NCI-H82 treated with DMSO at 0.1 percent for 48 hours (cell line): ENCODE data around the gene IFT172.

Experiments
- DNase-seq: peaks from one replicate; lab custom pipeline; 2025; ENCODE audit not compliant: unreplicated experiment; lab: John Stamatoyannopoulos, UW

Gene IFT172

GRCh38 chr2:27494944-27495554, 5.5 kb upstream of the IFT172 start, which contains the start of gene FNDC4:
Gene FNDC4 (minus strand): TSS chr2:27495200. CDS start chr2:27494679, 521 bp downstream.
- DNase-seq, result no peak

- no peak for DNase-seq
These were observed 4.9 kb upstream of the IFT172 start for GRCh38 chr2:27494284-27494943.

- DNase-seq, result no peak
These were observed 4.4 kb upstream of the IFT172 start for GRCh38 chr2:27493948-27494283.

GRCh38 chr2:27492557-27492956, 3.0 kb upstream of the IFT172 start:
- DNase-seq, result no peak

GRCh38 chr2:27489118-27489497, 435 bp downstream of the IFT172 start:
- DNase-seq, result peak; percentile 27

GRCh38 chr2:27485496-27485895, 4.0 kb downstream of the IFT172 start:
- DNase-seq, result no peak

GRCh38 chr2:27471961-27472360, 17.6 kb downstream of the IFT172 start:
- DNase-seq, result no peak

GRCh38 chr2:27464443-27464842, 25.1 kb downstream of the IFT172 start:
- no peak for DNase-seq

GRCh38 chr2:27461118-27461517, 28.4 kb downstream of the IFT172 start:
- no peak for DNase-seq

- DNase-seq, result no peak
These were observed 35.6 kb downstream of the IFT172 start for GRCh38 chr2:27453968-27454367.

- DNase-seq, result peak; percentile 68
These were observed 38.4 kb downstream of the IFT172 start for GRCh38 chr2:27451095-27451494.

GRCh38 chr2:27448381-27448780, 41.2 kb downstream of the IFT172 start:
- no peak for DNase-seq

- DNase-seq, result no peak
These were observed 43.5 kb downstream of the IFT172 start for GRCh38 chr2:27446057-27446456.

- DNase-seq, result no peak
These were observed 43.9 kb downstream of the IFT172 start for GRCh38 chr2:27445615-27446014.

- no peak for DNase-seq
These were observed 44.4 kb downstream of the IFT172 start for GRCh38 chr2:27445155-27445554.

- no peak for DNase-seq
These were observed 46.6 kb downstream of the IFT172 start for GRCh38 chr2:27442920-27443282.

- DNase-seq, result no peak
These were observed 47.3 kb downstream of the IFT172 start, which contains the start of gene KRTCAP3 for GRCh38 chr2:27441958-27442919. Gene KRTCAP3 (plus strand): TSS chr2:27442381. CDS start chr2:27442413, 32 bp downstream.

GRCh38 chr2:27441226-27441926, 48.2 kb downstream of the IFT172 start:
- no peak for DNase-seq

- DNase-seq, result no peak
These were observed 53.9 kb downstream of the IFT172 start for GRCh38 chr2:27435628-27436027.

GRCh38 chr2:27431395-27431794, 58.1 kb downstream of the IFT172 start:
- DNase-seq, result no peak

GRCh38 chr2:27428978-27429541, 60.5 kb downstream of the IFT172 start:
- DNase-seq, result peak; percentile 35
